HCT116 (cell line): ENCODE measurements around the gene ARHGEF6. TPM values are rescaled to one million over a fixed set of nuclear protein-coding genes. Genes with fewer than 3 reads are reported as not detected.
"Not testable (repeated sequence)": the region's sequence is repeated elsewhere in the genome, so short reads cannot be mapped to it uniquely, and the experiment has no call there.

Experiments
- ATAC-seq: fragments of 200-7000 bp; cut with Tn5 transposase; 2 replicates; pipeline ENCODE4 v1.9.1; 2020; ENCODE audit warnings: mild to moderate bottlenecking, moderate library complexity
- BruUV-seq: library from RNA; stranded (reverse); fragments of 400-500 nt; replicated peaks from 2 replicates; lab custom pipeline; 2021; lab: Mats Ljungman, UMichigan
- CTCF ChIA-PET: fragments of 300-600 bp; sonication (Branson Sonifier 250); formaldehyde crosslinking; loops from one replicate; lab custom pipeline; 2021; ENCODE audit warnings: antibody characterized with exemption; lab: Charles Lee
- POLR2A ChIA-PET: fragments of 300-600, 350-600 bp; sonication (Branson Sonifier 250); formaldehyde crosslinking; loops from one replicate; lab custom pipeline; 2021; ENCODE audit warnings: antibody characterized with exemption; lab: Charles Lee
- RAD21 ChIA-PET, 2 experiments: fragments of 300-600 bp; sonication (Branson Sonifier 250); formaldehyde crosslinking; loops; one replicate each; lab custom pipeline; 2023; ENCODE audit warnings: low total read pairs in 2 of 2; ENCODE audit not compliant: uncharacterized antibody in 2 of 2, unreplicated experiment in 2 of 2, low non-redundant PET in 1 of 2; lab: Charles Lee
- DNase-seq: peaks from one replicate; pipeline ENCODE4 v3.0.0-alpha.2; 2010; ENCODE audit warnings: low read depth, low spot score
- H2AFZ ChIP-seq: fragments of 200-600 bp; shearing (Covaris generic), sonication (generic); 2 replicates; pipeline ENCODE4 v1.6.1; 2017; ENCODE audit warnings: low read depth, mixed run types, mixed read lengths, antibody characterized with exemption, low read length; ENCODE audit not compliant: poor library complexity, severe bottlenecking
- H3K27ac ChIP-seq: 2 replicates; pipeline ENCODE4 v1.5.1; 2012; ENCODE audit warnings: low read depth, low read length
- H3K27me3 ChIP-seq: fragments of 200-600 bp; sonication (generic); 2 replicates; pipeline ENCODE4 v1.6.1; 2016; ENCODE audit warnings: mixed run types, low read length, mixed read lengths; ENCODE audit not compliant: insufficient read depth
- H3K36me3 ChIP-seq, 2 experiments: fragments of 200-500 bp in 1 of 2; fragments of 200-600 bp in 1 of 2; sonication (Bioruptor generic) in 1 of 2; sonication (generic) in 1 of 2; 2 replicates each; pipeline versions ENCODE4 v1.5.1 to v1.6.1; 2014 to 2016; ENCODE audit warnings: low read length in 2 of 2, inconsistent platforms in 1 of 2, mixed read lengths in 1 of 2, mixed run types in 1 of 2; ENCODE audit not compliant: insufficient read depth in 2 of 2, control insufficient read depth in 1 of 2
- H3K4me1 ChIP-seq, 2 experiments: fragments of 200-600 bp in 1 of 2; sonication (generic) in 1 of 2; 2 replicates each; pipeline versions ENCODE4 v1.5.1 to v1.6.1; 2012 to 2017; ENCODE audit warnings: low read length in 2 of 2, inconsistent platforms in 1 of 2, mild to moderate bottlenecking in 1 of 2, mixed read lengths in 1 of 2, mixed run types in 1 of 2, moderate library complexity in 1 of 2; ENCODE audit not compliant: insufficient read depth in 2 of 2, control insufficient read depth in 1 of 2
- H3K4me2 ChIP-seq: fragments of 200-600 bp; sonication (generic); 2 replicates; pipeline ENCODE4 v1.6.1; 2017; ENCODE audit warnings: mixed run types, low read length, mixed read lengths
- H3K4me3 ChIP-seq, 2 experiments: fragments of 200-600 bp in 1 of 2; sonication (generic) in 1 of 2; replicated peaks in 1 of 2; 2 replicates each; pipeline ENCODE4 v1.5.1; 2011 to 2016; ENCODE audit warnings: low read length in 2 of 2, control low read depth in 1 of 2, low read depth in 1 of 2, mild to moderate bottlenecking in 1 of 2, mixed read lengths in 1 of 2, mixed run types in 1 of 2
- H3K79me2 ChIP-seq: fragments of 200-600 bp; sonication (generic); 2 replicates; pipeline ENCODE4 v1.6.1; 2017; ENCODE audit warnings: mild to moderate bottlenecking, mixed run types, low read length, moderate library complexity, mixed read lengths; ENCODE audit not compliant: insufficient read depth
- H3K9ac ChIP-seq: fragments of 200-600 bp; sonication (generic); 2 replicates; pipeline ENCODE4 v1.6.1; 2016; ENCODE audit warnings: low read length, mixed read lengths
- H3K9me2 ChIP-seq: fragments of 200-600 bp; sonication (generic), shearing (Covaris generic); 2 replicates; pipeline ENCODE4 v1.6.1; 2017; ENCODE audit warnings: mixed run types, mild to moderate bottlenecking, moderate library complexity; ENCODE audit not compliant: insufficient read depth
- H3K9me3 ChIP-seq, 2 experiments: fragments of 200-500 bp in 1 of 2; fragments of 200-600 bp in 1 of 2; sonication (Bioruptor generic) in 1 of 2; sonication (generic) in 1 of 2; 2 replicates each; pipeline ENCODE4 v1.6.1; 2014 to 2017; ENCODE audit warnings: low read length in 2 of 2, mixed read lengths in 2 of 2, inconsistent platforms in 1 of 2, low read depth in 1 of 2, mild to moderate bottlenecking in 1 of 2, mixed run types in 1 of 2, moderate library complexity in 1 of 2; ENCODE audit not compliant: control insufficient read depth in 1 of 2, insufficient read depth in 1 of 2
- H4K20me1 ChIP-seq: fragments of 200-600 bp; sonication (generic), shearing (Covaris generic); 2 replicates; pipeline ENCODE4 v1.6.1; 2017; ENCODE audit warnings: mixed run types, mild to moderate bottlenecking, moderate library complexity; ENCODE audit not compliant: insufficient read depth
- EZH2 ChIP-seq: fragments of 200-600 bp; sonication (generic); IDR thresholded peaks from 2 replicates; pipeline ENCODE4 v1.6.1; 2017; ENCODE audit warnings: antibody characterized with exemption, mixed run types
- FOSL1 ChIP-seq: IDR thresholded peaks from 2 replicates; pipeline ENCODE4 v1.6.1; 2012; ENCODE audit warnings: low read depth
- POLR2A ChIP-seq: IDR thresholded peaks from 2 replicates; pipeline ENCODE4 v1.7.0; 2011; ENCODE audit warnings: borderline replicate concordance; ENCODE audit not compliant: insufficient read depth, insufficient read length; ENCODE audit errors: extremely low read depth
- YY1 ChIP-seq: IDR thresholded peaks from 2 replicates; pipeline ENCODE4 v1.6.1; 2011; ENCODE audit warnings: low read length, low read depth, moderate library complexity, mild to moderate bottlenecking; ENCODE audit not compliant: insufficient replicate concordance; ENCODE audit errors: extremely low read depth
- intact Hi-C: fragments of 100-400 bp; cut with micrococcal nuclease; formaldehyde crosslinking; loops from 2 replicates; pipeline ENCODE4 v1.10.0; 2022
- total RNA-seq: library from RNA; stranded (reverse); gene quantifications from one replicate; pipeline ENCODE4 v1.2.1, GENCODE V29; 2021; ENCODE audit not compliant: unreplicated experiment
- TF ChIP-seq, protein P1 (sequence below), 3 experiments: fragments of 200-600 bp in 1 of 3; sonication (generic) in 1 of 3; IDR thresholded peaks in 2 of 3; conservative IDR thresholded peaks in 1 of 3; 2 replicates each; pipeline ENCODE4 v1.5.1; 2012 to 2017; ENCODE audit warnings: low read depth in 2 of 3, low read length in 2 of 3, antibody characterized with exemption in 1 of 3, borderline replicate concordance in 1 of 3, control low read depth in 1 of 3, mild to moderate bottlenecking in 1 of 3, mixed read lengths in 1 of 3, mixed run types in 1 of 3, moderate library complexity in 1 of 3; ENCODE audit not compliant: insufficient read depth in 1 of 3

ARHGEF6 gene
- total RNA-seq, 1 experiment from 2014 or later = 1.9 TPM

DNA sequence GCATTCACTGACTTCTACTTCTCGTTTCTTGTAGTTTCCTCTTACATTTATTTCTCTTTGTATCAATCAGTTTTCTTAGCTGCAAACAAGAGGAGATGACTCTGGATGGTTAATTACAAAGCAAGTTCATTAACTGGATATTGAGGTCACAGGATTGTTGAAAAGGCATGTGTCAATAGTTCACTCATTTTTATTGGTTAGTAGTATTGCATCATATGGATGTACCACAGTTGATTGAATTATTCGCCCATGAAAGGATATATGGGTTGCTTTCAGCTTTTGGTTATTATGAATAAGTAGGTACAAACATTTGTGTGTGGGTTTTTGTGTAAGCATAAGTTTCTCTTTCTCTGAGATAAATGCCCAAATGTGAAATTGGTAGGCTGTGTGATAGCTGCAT lies 21.8 kb upstream of the ARHGEF6 start:
- intact Hi-C loops = no loop called here
- TF ChIP-seq, protein P1, sequence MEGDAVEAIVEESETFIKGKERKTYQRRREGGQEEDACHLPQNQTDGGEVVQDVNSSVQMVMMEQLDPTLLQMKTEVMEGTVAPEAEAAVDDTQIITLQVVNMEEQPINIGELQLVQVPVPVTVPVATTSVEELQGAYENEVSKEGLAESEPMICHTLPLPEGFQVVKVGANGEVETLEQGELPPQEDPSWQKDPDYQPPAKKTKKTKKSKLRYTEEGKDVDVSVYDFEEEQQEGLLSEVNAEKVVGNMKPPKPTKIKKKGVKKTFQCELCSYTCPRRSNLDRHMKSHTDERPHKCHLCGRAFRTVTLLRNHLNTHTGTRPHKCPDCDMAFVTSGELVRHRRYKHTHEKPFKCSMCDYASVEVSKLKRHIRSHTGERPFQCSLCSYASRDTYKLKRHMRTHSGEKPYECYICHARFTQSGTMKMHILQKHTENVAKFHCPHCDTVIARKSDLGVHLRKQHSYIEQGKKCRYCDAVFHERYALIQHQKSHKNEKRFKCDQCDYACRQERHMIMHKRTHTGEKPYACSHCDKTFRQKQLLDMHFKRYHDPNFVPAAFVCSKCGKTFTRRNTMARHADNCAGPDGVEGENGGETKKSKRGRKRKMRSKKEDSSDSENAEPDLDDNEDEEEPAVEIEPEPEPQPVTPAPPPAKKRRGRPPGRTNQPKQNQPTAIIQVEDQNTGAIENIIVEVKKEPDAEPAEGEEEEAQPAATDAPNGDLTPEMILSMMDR (IDR thresholded peaks at IDR 0.05 in 2 of 3, conservative IDR thresholded peaks at IDR 0.05 in 1 of 3; ENCODE audit: borderline replicate concordance in 1 of 3, insufficient read depth in 1 of 3, low read depth in 2 of 3, low read length in 2 of 3) = no peak
- no TSS peak for BruUV-seq
- no peak for ATAC-seq
- no peak overlapping the region for H2AFZ ChIP-seq
- H3K27ac ChIP-seq = no peak overlapping the region
- no peaks in the 10 kb centered on the region for H3K9me2 ChIP-seq
- ChIA-PET POLR2A (no interaction called here), RAD21 (no interaction called here), CTCF (no interaction called here)
- no peaks in the 10 kb centered on the region for H4K20me1 ChIP-seq
- no peak for DNase-seq
- no peaks in the 10 kb centered on the region for H3K4me1 ChIP-seq
- no peaks in the 10 kb centered on the region for H3K36me3 ChIP-seq
- no peaks in the 10 kb centered on the region for H3K79me2 ChIP-seq
- no peak overlapping the region for H3K4me3 ChIP-seq
- no peak overlapping the region for H3K9ac ChIP-seq
- no peaks in the 10 kb centered on the region for H3K27me3 ChIP-seq
- no peaks in the 10 kb centered on the region for H3K9me3 ChIP-seq
- no peak overlapping the region for H3K4me2 ChIP-seq

DNA sequence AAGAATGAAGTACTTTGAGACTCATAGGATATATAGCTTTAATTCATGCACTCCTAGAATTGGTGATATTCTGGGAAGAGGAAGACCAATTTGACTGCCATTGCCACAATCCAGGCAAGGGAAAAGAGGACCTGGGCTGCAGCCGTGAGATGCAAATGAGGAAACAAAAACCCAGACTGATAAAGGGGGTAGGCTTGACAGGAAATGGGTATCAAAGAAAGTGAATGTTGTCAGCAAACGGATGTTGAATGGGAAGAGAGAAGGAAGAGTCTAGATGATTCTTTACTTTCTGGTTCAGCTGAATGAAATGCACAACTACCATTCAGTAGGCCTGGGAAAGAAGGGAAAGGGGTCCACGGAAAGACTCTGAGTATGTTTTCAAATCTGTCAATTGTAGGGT lies 17.1 kb upstream of the ARHGEF6 start:
- H3K4me2 ChIP-seq = no peak overlapping the region
- no peaks in the 10 kb centered on the region for H3K27me3 ChIP-seq
- ChIA-PET POLR2A (no interaction called here), CTCF (no interaction called here), RAD21 (no interaction called here)
- no peaks in the 10 kb centered on the region for H3K9me2 ChIP-seq
- H3K9me3 ChIP-seq = no peaks in the 10 kb centered on the region
- no peaks in the 10 kb centered on the region for H4K20me1 ChIP-seq
- TF ChIP-seq YY1 (no peak), EZH2 (no peak), FOSL1 (no peak), POLR2A (no peak)
- TF ChIP-seq, protein P1 (IDR thresholded peaks at IDR 0.05 in 2 of 3, conservative IDR thresholded peaks at IDR 0.05 in 1 of 3; ENCODE audit: borderline replicate concordance in 1 of 3, insufficient read depth in 1 of 3, low read depth in 2 of 3, low read length in 2 of 3) = no peak
- H3K4me1 ChIP-seq = no peaks in the 10 kb centered on the region
- H3K9ac ChIP-seq = no peak overlapping the region
- no peaks in the 10 kb centered on the region for H3K36me3 ChIP-seq
- H2AFZ ChIP-seq = no peak overlapping the region
- ATAC-seq = no peak
- BruUV-seq = no TSS peak
- H3K79me2 ChIP-seq = no peaks in the 10 kb centered on the region
- H3K4me3 ChIP-seq = no peak overlapping the region
- intact Hi-C loops = no loop called here
- DNase-seq = no peak
- H3K27ac ChIP-seq = no peak overlapping the region

DNA sequence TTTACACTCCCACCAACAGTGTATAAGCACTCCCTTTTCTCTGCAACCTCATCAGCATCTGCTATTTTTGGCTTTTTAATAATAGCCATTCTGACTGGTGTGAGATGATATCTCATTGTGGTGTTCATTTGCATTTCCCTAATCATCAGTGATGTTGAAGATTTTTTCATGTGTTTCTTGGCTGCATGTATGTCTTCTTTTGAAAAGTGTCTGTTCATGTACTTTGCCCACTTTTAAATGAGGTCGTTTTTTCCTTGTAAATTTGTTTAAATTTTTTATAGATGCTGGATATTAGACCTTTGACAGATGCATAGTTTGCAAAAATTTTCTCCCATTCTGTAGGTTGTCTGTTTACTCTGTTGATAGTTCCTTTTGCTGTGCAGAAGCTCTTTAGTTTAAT lies 14.4 kb upstream of the ARHGEF6 start:
- H2AFZ ChIP-seq, CTCF ChIA-PET, H3K79me2 ChIP-seq, H3K4me2 ChIP-seq, H3K36me3 ChIP-seq, H3K27me3 ChIP-seq, H3K27ac ChIP-seq, H3K4me1 ChIP-seq, DNase-seq, BruUV-seq, intact Hi-C loops, RAD21 ChIA-PET, ATAC-seq, H4K20me1 ChIP-seq, H3K9me2 ChIP-seq, H3K9ac ChIP-seq, H3K9me3 ChIP-seq, H3K4me3 ChIP-seq: not testable (repeated sequence)
- POLR2A ChIA-PET = interaction anchor here (1.3 kb wide), 1 partner anchor 85 kb away, joined by 3 read pairs; the partner anchor contains the start of gene RBMX
